A204.1 (cell line): Measurements from ENCODE around the gene IL4R.

Experiments
- FAIRE-seq: peaks from 2 replicates; lab custom pipeline; 2012; peaks lifted over from hg19 to GRCh38; lab: Jason Lieb, UNC

The IL4R gene

GRCh38 chr16:27361987-27362386, 48.2 kb downstream of the IL4R start:
- no peak for FAIRE-seq

- no peak for FAIRE-seq
Observed at GRCh38 chr16:27362570-27363245, 48.9 kb downstream of the IL4R start.

GRCh38 chr16:27363246-27363632, 49.5 kb downstream of the IL4R start:
- FAIRE-seq = no peak

- no peak for FAIRE-seq
Observed at GRCh38 chr16:27363797-27364196, 50.0 kb downstream of the IL4R start.

- no peak for FAIRE-seq
Observed at GRCh38 chr16:27364493-27365141, 50.8 kb downstream of the IL4R start.

DNA sequence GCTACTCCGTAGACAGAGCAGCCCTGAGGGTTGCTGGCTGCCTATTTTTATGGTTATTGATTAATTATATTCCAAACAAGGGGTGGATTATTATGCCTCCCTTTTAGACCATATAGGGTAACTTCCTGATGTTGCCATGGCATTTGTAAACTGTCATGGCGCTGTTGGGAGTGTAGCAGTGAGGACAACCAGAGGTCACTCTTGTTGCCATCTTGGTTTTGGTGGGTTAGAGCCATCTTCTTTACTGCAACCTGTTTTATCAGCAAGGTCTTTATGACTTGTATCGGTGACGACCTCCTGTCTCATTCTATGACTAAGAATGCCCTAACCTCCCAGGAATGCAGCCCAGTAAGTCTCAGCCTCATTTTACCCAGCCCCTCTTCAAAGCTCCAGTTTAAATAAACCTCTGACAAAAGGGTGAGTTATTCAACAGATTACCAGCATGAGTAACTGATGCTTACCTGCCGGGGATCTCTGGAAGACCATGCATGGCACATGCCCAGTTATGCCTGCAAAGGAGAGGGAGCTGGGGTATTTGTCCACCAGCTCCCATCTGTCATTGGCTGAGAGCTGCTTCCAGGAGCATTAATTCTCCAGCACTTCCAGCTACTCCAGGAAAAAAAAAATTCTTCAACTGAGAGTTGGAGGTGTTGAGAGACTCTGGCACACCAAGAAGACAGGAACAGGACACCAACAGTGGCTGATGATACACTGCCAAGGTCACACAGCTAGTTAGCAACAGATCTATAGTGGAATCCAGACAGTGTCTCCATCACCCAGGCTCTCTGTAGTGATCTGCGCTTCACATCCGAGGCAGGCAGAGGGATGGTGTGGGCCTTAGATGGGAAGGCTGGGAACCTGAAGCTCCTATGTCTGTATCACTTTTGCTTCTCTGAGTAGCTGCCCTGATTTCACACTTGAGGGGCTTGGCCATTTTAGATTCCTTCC, 51.6 kb downstream of the IL4R start:
- FAIRE-seq = no peak

DNA sequence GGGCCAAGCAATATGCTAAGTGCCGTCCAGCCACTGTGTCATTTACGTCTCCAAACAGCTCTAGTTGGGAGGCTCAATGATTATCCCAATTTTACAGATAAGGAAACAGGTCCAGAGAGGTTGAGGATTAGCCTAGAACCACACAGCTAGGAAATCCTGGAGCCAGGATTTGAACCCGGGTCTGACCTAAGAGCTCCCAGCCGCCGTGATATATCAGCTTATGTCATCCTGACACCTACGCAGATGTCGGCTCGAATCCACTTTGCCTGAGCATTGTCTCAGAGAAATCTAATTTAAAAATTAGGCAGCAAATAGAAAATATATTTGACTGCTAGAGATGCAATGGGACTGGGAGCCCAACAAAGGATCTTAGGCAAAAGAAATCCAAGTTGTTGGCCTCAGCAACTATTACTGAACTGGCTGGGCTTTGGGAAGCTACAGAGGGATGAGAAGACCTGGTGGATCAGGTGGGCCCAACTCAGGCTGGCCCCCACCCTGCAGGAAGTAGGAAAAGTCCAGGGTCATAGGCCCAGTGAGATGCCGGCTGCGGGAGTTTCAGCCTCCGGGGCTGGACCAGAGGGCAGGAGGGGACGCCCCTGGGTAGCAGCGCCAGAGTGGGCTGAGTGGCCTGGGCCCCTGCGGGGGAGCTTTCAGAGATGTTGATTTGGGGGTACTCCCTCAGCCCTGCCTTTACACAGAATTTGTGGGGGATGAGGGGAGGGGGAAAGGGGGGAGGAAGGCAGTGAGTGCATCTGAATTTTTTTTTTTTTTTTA, 53.1 kb downstream of the IL4R start:
- FAIRE-seq = no peak

DNA sequence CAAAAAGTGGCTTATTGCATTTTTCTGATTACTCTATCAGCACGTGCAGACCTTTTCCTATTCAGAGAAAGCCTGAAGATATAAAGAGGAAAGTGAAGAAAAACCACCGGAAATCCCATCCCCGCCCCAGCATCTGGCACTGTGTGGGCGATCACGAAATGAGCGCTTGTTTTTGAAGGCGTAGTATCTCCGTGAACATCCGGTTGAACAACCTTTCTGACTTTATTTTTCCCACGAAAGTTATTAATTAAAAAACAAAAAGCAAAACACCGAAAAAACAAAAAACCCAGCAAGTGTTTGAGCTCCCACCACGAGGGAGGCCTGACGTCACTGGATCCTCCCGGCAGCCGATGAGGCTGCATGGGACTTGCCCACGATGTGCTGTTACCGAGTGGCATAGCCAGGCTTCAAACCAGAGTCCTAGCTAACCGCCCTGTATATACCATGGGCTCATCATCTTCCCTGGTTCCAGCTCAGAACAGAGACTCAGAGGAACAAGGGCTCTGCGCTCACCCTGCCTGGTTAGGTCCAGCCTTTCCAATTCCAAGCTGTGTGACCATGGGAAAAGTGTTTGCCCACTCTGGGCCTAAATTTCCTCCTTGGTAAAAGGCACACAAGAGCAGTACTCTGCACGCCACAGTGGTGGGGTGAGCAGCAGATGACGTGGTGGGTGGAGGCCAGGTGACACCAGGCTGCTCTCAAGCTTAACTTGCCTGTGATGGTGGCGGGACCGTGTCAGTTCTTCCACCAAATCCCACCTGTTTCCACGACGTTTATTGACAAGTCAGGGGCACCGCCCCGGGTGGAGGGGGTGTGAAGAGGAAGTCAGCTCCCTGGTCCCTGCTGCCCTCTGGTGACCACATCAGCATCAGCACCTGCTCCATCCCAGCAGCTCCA, 53.9 kb downstream of the IL4R start:
- FAIRE-seq = no peak

- no peak for FAIRE-seq
Observed at GRCh38 chr16:27368358-27368722, 54.6 kb downstream of the IL4R start.

GRCh38 chr16:27369806-27370205, 56.0 kb downstream of the IL4R start:
- FAIRE-seq = no peak

- no peak for FAIRE-seq
Observed at GRCh38 chr16:27370318-27370717, 56.5 kb downstream of the IL4R start.

- FAIRE-seq = no peak
Observed at GRCh38 chr16:27373312-27373711, 59.5 kb downstream of the IL4R start.

- FAIRE-seq = no peak
Observed at GRCh38 chr16:27374221-27374803, 60.5 kb downstream of the IL4R start.

DNA sequence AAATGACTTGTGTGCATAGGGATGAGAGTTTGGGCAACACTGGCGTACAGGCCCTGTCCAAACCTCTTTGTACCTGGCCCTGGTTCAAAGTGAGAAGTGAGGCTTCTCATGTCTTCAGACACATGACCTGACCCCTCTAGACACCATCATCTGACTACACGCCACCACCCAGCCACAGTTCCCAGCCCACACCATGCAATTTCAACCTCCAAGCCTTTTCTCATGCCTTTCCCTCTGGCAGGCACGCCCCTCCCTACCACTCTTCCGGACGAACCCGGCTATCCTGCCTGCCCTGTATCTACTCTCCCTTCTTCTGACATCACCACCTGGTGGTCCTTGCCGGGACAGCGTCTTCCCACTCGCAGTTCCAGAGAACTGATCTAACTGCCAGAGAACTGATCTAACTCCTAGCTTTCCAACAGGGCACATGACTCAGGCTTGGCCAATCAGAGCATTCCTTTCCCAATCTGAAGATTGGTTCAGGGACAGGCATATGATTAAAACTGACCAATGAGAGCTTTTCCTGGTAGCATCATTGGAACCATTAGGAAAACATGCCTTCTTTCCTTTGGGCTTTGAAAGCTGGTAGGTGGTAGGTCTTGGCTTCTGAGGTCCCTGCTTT, 61.1 kb downstream of the IL4R start:
- FAIRE-seq = no peak

- no peak for FAIRE-seq
Observed at GRCh38 chr16:27377666-27378485, 64.1 kb downstream of the IL4R start.

DNA sequence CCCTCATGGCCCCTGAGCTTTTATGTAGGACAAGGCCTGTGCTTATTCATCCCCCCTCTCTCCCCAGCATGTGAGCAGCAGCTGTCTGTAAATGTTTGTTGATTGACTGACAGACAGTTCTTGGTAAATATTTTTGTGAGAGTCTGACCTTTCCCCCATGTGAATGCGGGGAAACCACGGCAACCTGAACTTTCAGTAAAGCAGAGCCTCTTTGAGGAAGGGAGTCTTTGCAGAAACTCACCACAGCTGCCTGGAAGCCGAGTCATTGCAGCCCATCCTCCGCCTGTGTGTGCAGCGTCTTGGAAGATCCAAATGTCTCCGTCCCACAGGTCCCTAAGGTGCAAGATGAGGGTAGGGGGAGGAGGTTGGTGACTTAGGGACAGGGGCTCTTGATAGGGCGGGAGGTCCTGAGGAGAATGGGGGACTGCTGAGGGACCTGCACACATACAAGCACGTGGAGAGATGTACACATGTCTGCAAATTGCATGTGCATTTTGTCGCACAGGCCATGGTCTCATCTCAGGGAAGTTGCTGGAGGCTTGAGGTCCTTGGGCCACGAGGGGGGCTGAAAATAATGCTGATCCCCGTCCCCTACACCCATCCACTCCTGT, 65.2 kb downstream of the IL4R start:
- no peak for FAIRE-seq

DNA sequence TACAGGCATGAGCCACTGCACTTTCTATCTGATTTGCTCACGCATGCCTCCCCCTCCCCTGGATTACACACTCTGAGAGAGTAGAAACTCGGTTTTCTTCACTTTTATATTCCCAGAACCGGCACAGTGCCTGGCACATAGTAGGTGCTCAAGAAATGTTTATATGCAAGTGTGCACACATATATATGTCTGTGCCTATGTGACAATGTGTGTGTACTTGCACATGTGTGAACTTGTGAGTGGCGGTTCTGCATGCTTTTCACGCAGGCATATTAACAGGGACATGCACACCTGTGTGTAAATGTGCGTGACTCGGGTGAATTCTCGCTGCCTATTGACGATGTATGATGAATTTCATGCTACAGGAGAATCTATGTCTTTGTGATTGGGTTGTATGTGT, 66.1 kb downstream of the IL4R start:
- FAIRE-seq = no peak

DNA sequence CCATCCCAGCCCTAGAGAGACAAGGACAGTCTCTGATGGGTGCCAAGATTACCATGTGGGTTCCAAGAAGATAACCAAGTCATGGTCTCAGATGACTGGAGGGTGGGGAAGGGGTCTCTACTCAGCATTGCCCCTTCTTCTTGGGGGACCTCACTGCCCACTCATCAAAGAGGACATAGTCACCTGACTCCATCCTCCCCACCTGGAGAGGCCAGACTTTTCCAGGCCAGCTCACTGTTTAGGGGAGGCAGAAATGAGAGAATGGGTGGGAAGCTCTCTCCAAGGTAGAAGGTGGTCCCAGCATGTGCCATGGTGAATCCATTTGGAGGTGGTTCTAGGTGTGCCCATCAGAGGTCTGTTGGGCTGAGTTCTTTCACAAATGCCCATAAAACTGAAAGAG, 67.5 kb downstream of the IL4R start:
- no peak for FAIRE-seq
